KMS-11 (cell line): ENCODE measurements around the gene MDM1.

ENCODE experiments used
- H2AFZ ChIP-seq: fragments of 200-600 bp; sonication (generic); 2 replicates; pipeline ENCODE4 v1.6.1; 2016; ENCODE audit warnings: antibody characterized with exemption, mixed run types, low read depth
- H3K27ac ChIP-seq: fragments of 200-600 bp; sonication (generic); 2 replicates; pipeline ENCODE4 v1.6.1; 2016; ENCODE audit warnings: mild to moderate bottlenecking, mixed run types
- H3K27me3 ChIP-seq: fragments of 200-600 bp; sonication (generic); 2 replicates; pipeline ENCODE4 v1.6.1; 2017; ENCODE audit warnings: mild to moderate bottlenecking, low read depth, mixed run types, moderate library complexity; ENCODE audit not compliant: insufficient read depth
- H3K36me3 ChIP-seq: fragments of 200-600 bp; sonication (generic); 2 replicates; pipeline ENCODE4 v1.6.1; 2017; ENCODE audit warnings: mild to moderate bottlenecking, mixed run types; ENCODE audit not compliant: insufficient read depth
- H3K4me1 ChIP-seq: fragments of 200-600 bp; sonication (generic); 2 replicates; pipeline ENCODE4 v1.6.1; 2016; ENCODE audit warnings: mild to moderate bottlenecking, low read depth, mixed run types; ENCODE audit not compliant: poor library complexity, severe bottlenecking
- H3K4me2 ChIP-seq: fragments of 200-600 bp; sonication (generic); 2 replicates; pipeline ENCODE4 v1.7.0; 2016; ENCODE audit warnings: mild to moderate bottlenecking, mixed run types
- H3K4me3 ChIP-seq: fragments of 200-600 bp; sonication (generic); IDR thresholded peaks from 2 replicates; pipeline ENCODE4 v1.6.1; 2017; ENCODE audit warnings: low read depth, low read length, mixed read lengths; ENCODE audit not compliant: insufficient read depth
- H3K79me2 ChIP-seq: fragments of 200-600 bp; sonication (generic); 2 replicates; pipeline ENCODE4 v1.6.1; 2016; ENCODE audit warnings: low read depth, mixed run types; ENCODE audit not compliant: insufficient read depth
- H3K9ac ChIP-seq: fragments of 200-600 bp; sonication (generic); 2 replicates; pipeline ENCODE4 v1.6.1; 2016; ENCODE audit warnings: mild to moderate bottlenecking, mixed run types
- H4K20me1 ChIP-seq: fragments of 200-600 bp; sonication (generic); 2 replicates; pipeline ENCODE4 v1.6.1; 2016; ENCODE audit warnings: mild to moderate bottlenecking, mixed run types; ENCODE audit not compliant: insufficient read depth
- CTCF ChIP-seq: fragments of 200-600 bp; sonication (generic); conservative IDR thresholded peaks from 2 replicates; pipeline ENCODE4 v1.6.1; 2017; ENCODE audit warnings: low read depth, mild to moderate bottlenecking, antibody characterized with exemption, low read length, moderate library complexity, mixed read lengths

Gene MDM1

GRCh38 chr12:68267892-68268396 lies 64.2 kb downstream of the MDM1 start:
- H3K27ac ChIP-seq, result no peak overlapping the region

GRCh38 chr12:68264857-68265256 lies 67.3 kb downstream of the MDM1 start:
- no peaks in the 10 kb centered on the region for H3K36me3 ChIP-seq
- H4K20me1 ChIP-seq, result no peaks in the 10 kb centered on the region
- no peak for TF ChIP-seq CTCF
- H2AFZ ChIP-seq, result no peak overlapping the region
- H3K9ac ChIP-seq, result no peak overlapping the region
- H3K27me3 ChIP-seq, result no peaks in the 10 kb centered on the region
- H3K4me2 ChIP-seq, result no peak overlapping the region
- H3K4me3 ChIP-seq, result no peak overlapping the region
- peaks cover 22% of the 10 kb centered on the region for H3K4me1 ChIP-seq
- no peaks in the 10 kb centered on the region for H3K79me2 ChIP-seq
- H3K27ac ChIP-seq, result no peak overlapping the region

More at GRCh38 chr12:68267892-68268396, 64.2 kb downstream of the MDM1 start:
- Histone ChIP-seq H2AFZ (no peak overlapping the region), H3K79me2 (no peaks in the 10 kb centered on the region), H4K20me1 (no peaks in the 10 kb centered on the region), H3K27me3 (no peaks in the 10 kb centered on the region), H3K9ac (no peak overlapping the region), H3K4me3 (no peak overlapping the region), H3K36me3 (no peaks in the 10 kb centered on the region), H3K4me2 (no peak overlapping the region), H3K4me1 (peaks cover 15% of the 10 kb centered on the region)
- no peak for TF ChIP-seq CTCF

- Histone ChIP-seq H4K20me1 (no peaks in the 10 kb centered on the region), H2AFZ (no peak overlapping the region), H3K4me1 (peaks cover 22% of the 10 kb centered on the region), H3K36me3 (no peaks in the 10 kb centered on the region), H3K79me2 (no peaks in the 10 kb centered on the region), H3K9ac (no peak overlapping the region), H3K27me3 (no peaks in the 10 kb centered on the region), H3K4me3 (no peak overlapping the region), H3K27ac (no peak overlapping the region), H3K4me2 (no peak overlapping the region)
- no peak for TF ChIP-seq CTCF
Measured at GRCh38 chr12:68264158-68264855, 67.9 kb downstream of the MDM1 start.

GRCh38 chr12:68263366-68263765 lies 68.8 kb downstream of the MDM1 start:
- Histone ChIP-seq H2AFZ (no peak overlapping the region), H3K4me2 (no peak overlapping the region), H3K9ac (no peak overlapping the region), H3K4me3 (no peak overlapping the region), H3K27me3 (no peaks in the 10 kb centered on the region), H3K79me2 (no peaks in the 10 kb centered on the region), H3K27ac (no peak overlapping the region), H4K20me1 (no peaks in the 10 kb centered on the region), H3K36me3 (no peaks in the 10 kb centered on the region), H3K4me1 (peaks cover 20% of the 10 kb centered on the region)
- no peak for TF ChIP-seq CTCF
